ENCODE data around the gene ERICH6B. TPM values are rescaled to one million over a fixed set of nuclear protein-coding genes. Genes with fewer than 3 reads are reported as not detected.

ERICH6B gene
- total and polyA plus RNA-seq, 4 donors: 0.94 TPM; not detected in 3

DNA sequence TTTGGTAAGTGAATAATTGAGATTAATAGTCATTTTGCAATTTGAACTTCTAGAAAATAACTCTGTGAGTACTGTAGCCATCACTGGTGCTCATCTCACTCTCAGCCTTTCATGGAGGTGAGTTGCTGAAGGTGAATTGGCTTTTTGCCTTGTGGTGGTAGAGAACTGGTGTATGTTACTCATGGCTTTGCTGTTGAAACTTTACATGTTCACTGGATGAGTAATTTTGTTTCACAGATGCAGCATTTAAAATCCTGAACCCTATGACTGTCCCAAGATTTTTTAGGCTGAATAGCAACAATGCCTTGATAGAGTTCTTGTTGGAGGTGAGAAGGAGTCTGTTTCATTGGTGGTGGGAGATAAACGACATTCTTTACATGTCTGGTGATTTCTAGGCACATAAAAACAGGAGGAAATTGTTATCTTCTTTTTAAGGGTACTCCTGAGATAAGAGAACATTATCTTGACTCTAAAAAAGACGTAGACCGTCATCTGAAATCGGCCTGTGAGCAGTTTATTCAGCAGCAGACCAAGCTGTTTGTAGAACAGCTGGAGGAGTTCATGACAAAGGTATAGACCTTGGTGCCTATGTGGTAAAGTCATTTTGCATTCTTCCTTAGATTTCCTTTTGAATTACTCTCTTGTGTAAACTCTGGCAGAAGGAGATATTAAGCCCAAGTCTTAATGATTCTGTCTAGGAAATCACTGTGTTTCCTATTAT, 96.9 kb downstream of the ERICH6B start:
- H3K36me3 ChIP-seq (ENCODE audit: control insufficient read depth in 4 of 4, insufficient read depth in 3 of 4, low read depth in 1 of 4, low read length in 3 of 4): peaks cover 8 to 81% (median 66%) of the 10 kb centered on the region in 4 donors
- H3K27me3 ChIP-seq (ENCODE audit: control insufficient read depth in 4 of 4, insufficient read depth in 4 of 4, low read length in 3 of 4): no peaks in the 10 kb centered on the region
- no peaks in the 10 kb centered on the region for H3K9me3 ChIP-seq (ENCODE audit: control insufficient read depth in 4 of 4, low read length in 3 of 4)
- no peak overlapping the region for H3K27ac ChIP-seq (ENCODE audit: low read depth in 1 of 2, low read length in 2 of 2)
- no peak overlapping the region for H3K9ac ChIP-seq (ENCODE audit: low read depth in 1 of 2, low read length in 2 of 2)
- 71% methylated on average over 4 of the region's 4 CpGs for WGBS
- no peak for DNase-seq (ENCODE audit: low spot score)
- no peak overlapping the region for H3K4me3 ChIP-seq (ENCODE audit: low read depth in 1 of 3, low read length in 3 of 3)
- H3K4me1 ChIP-seq (ENCODE audit: control insufficient read depth in 4 of 4, insufficient read depth in 4 of 4, low read length in 3 of 4): no peaks in the 10 kb centered on the region
- TF ChIP-seq, protein P1, sequence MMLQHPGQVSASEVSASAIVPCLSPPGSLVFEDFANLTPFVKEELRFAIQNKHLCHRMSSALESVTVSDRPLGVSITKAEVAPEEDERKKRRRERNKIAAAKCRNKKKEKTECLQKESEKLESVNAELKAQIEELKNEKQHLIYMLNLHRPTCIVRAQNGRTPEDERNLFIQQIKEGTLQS (IDR thresholded peaks at IDR 0.05): no peak
- TF ChIP-seq HNF4G (IDR thresholded peaks at IDR 0.05): no peak
- TF ChIP-seq YY1 (IDR thresholded peaks at IDR 0.05): no peak
- TF ChIP-seq GABPA (IDR thresholded peaks at IDR 0.05 in 1 of 2, conservative IDR thresholded peaks at IDR 0.05 in 1 of 2): no peak
- TF ChIP-seq JUND (IDR thresholded peaks at IDR 0.05): no peak
- no peak for TF ChIP-seq ZBTB33 (IDR thresholded peaks at IDR 0.05)
- TF ChIP-seq RXRA (IDR thresholded peaks at IDR 0.05): no peak
- TF ChIP-seq FOXA2 (IDR thresholded peaks at IDR 0.05): no peak
- no peak for TF ChIP-seq NR2F2 (IDR thresholded peaks at IDR 0.05)
- TF ChIP-seq, protein P2, sequence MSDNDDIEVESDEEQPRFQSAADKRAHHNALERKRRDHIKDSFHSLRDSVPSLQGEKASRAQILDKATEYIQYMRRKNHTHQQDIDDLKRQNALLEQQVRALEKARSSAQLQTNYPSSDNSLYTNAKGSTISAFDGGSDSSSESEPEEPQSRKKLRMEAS (IDR thresholded peaks at IDR 0.05): no peak
- TF ChIP-seq, protein P3, sequence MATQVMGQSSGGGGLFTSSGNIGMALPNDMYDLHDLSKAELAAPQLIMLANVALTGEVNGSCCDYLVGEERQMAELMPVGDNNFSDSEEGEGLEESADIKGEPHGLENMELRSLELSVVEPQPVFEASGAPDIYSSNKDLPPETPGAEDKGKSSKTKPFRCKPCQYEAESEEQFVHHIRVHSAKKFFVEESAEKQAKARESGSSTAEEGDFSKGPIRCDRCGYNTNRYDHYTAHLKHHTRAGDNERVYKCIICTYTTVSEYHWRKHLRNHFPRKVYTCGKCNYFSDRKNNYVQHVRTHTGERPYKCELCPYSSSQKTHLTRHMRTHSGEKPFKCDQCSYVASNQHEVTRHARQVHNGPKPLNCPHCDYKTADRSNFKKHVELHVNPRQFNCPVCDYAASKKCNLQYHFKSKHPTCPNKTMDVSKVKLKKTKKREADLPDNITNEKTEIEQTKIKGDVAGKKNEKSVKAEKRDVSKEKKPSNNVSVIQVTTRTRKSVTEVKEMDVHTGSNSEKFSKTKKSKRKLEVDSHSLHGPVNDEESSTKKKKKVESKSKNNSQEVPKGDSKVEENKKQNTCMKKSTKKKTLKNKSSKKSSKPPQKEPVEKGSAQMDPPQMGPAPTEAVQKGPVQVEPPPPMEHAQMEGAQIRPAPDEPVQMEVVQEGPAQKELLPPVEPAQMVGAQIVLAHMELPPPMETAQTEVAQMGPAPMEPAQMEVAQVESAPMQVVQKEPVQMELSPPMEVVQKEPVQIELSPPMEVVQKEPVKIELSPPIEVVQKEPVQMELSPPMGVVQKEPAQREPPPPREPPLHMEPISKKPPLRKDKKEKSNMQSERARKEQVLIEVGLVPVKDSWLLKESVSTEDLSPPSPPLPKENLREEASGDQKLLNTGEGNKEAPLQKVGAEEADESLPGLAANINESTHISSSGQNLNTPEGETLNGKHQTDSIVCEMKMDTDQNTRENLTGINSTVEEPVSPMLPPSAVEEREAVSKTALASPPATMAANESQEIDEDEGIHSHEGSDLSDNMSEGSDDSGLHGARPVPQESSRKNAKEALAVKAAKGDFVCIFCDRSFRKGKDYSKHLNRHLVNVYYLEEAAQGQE (IDR thresholded peaks at IDR 0.05): no peak
- no peak for TF ChIP-seq FOXA1 (IDR thresholded peaks at IDR 0.05)
- TF ChIP-seq TAF1 (conservative IDR thresholded peaks at IDR 0.05): no peak
- no peak for TF ChIP-seq SP1 (IDR thresholded peaks at IDR 0.05)
- TF ChIP-seq, protein P4, sequence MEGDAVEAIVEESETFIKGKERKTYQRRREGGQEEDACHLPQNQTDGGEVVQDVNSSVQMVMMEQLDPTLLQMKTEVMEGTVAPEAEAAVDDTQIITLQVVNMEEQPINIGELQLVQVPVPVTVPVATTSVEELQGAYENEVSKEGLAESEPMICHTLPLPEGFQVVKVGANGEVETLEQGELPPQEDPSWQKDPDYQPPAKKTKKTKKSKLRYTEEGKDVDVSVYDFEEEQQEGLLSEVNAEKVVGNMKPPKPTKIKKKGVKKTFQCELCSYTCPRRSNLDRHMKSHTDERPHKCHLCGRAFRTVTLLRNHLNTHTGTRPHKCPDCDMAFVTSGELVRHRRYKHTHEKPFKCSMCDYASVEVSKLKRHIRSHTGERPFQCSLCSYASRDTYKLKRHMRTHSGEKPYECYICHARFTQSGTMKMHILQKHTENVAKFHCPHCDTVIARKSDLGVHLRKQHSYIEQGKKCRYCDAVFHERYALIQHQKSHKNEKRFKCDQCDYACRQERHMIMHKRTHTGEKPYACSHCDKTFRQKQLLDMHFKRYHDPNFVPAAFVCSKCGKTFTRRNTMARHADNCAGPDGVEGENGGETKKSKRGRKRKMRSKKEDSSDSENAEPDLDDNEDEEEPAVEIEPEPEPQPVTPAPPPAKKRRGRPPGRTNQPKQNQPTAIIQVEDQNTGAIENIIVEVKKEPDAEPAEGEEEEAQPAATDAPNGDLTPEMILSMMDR (IDR thresholded peaks at IDR 0.05; ENCODE audit: low read depth, low read length, missing input control): no peak

DNA sequence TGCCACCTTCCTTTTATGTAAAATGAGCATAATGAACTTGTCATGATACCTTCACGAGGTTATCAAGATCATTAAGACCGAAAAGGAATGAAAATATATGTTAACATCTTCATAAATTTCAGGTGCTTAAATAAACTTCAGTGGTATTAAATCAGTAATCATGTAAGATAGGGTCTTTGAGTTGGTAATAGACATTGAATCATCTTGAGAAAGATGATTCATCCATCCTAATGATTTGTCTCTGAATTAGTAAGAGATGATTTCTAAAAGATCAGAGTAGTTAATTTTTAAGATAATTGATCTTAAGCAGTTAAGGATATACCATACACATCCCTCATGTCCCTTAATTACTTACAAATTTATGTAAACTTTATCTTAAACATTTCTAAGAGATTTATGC, 98.8 kb downstream of the ERICH6B start:
- WGBS: 86% methylated on average over 2 of the region's 2 CpGs
- Histone ChIP-seq H3K36me3 (ENCODE audit: control insufficient read depth in 4 of 4, insufficient read depth in 3 of 4, low read depth in 1 of 4, low read length in 3 of 4) (peaks cover 11 to 80% (median 71%) of the 10 kb centered on the region in 4 donors), H3K4me3 (ENCODE audit: low read depth in 1 of 3, low read length in 3 of 3) (no peak overlapping the region), H3K4me1 (ENCODE audit: control insufficient read depth in 4 of 4, insufficient read depth in 4 of 4, low read length in 3 of 4) (no peaks in the 10 kb centered on the region), H3K9me3 (ENCODE audit: control insufficient read depth in 4 of 4, low read length in 3 of 4) (no peaks in the 10 kb centered on the region), H3K27ac (ENCODE audit: low read depth in 1 of 2, low read length in 2 of 2) (no peak overlapping the region), H3K9ac (ENCODE audit: low read depth in 1 of 2, low read length in 2 of 2) (no peak overlapping the region), H3K27me3 (ENCODE audit: control insufficient read depth in 4 of 4, insufficient read depth in 4 of 4, low read length in 3 of 4) (no peaks in the 10 kb centered on the region)
- DNase-seq (ENCODE audit: low spot score): no peak
- TF ChIP-seq HNF4G (IDR thresholded peaks at IDR 0.05) (no peak), JUND (IDR thresholded peaks at IDR 0.05) (no peak), EGR1 (IDR thresholded peaks at IDR 0.05; ENCODE audit: low read depth in 2 of 2) (no peak), GABPA (IDR thresholded peaks at IDR 0.05 in 1 of 2, conservative IDR thresholded peaks at IDR 0.05 in 1 of 2) (no peak), YY1 (IDR thresholded peaks at IDR 0.05) (no peak), RXRA (IDR thresholded peaks at IDR 0.05) (no peak), HNF4A (conservative IDR thresholded peaks at IDR 0.05) (no peak), SP1 (IDR thresholded peaks at IDR 0.05) (no peak), FOXA2 (IDR thresholded peaks at IDR 0.05) (no peak), NR2F2 (IDR thresholded peaks at IDR 0.05) (no peak)
- TF ChIP-seq, protein P4 (IDR thresholded peaks at IDR 0.05; ENCODE audit: low read depth, low read length, missing input control): no peak
- TF ChIP-seq, protein P1 (IDR thresholded peaks at IDR 0.05): no peak
- TF ChIP-seq, protein P2 (IDR thresholded peaks at IDR 0.05): no peak
